GM23338 (cell line): ENCODE results near the gene ALG6. TPM values are rescaled to one million over a fixed set of nuclear protein-coding genes. Genes with fewer than 3 reads are reported as not detected.

Experiments used
- ATAC-seq: fragments of 200-7000 bp; cut with Tn5 transposase; 3 replicates; pipeline ENCODE4 v1.9.1; 2020
- DNase-seq: peaks from one replicate; pipeline ENCODE4 v3.0.0-alpha.2; 2015; ENCODE audit warnings: low spot score
- H2AFZ ChIP-seq: fragments of 200-600 bp; sonication (generic); 2 replicates; pipeline ENCODE4 v1.8.0; 2016; ENCODE audit warnings: antibody characterized with exemption, mild to moderate bottlenecking, moderate library complexity
- H3F3A ChIP-seq: fragments of 200-600 bp; sonication (generic); replicated peaks from 2 replicates; pipeline ENCODE4 v1.8.0; 2017; ENCODE audit warnings: antibody characterized with exemption, mixed run types, low read depth
- H3K27ac ChIP-seq: fragments of 200-600 bp; sonication (generic); 2 replicates; pipeline ENCODE4 v1.6.1; 2016; ENCODE audit warnings: low read depth
- H3K27me3 ChIP-seq: fragments of 200-600 bp; sonication (generic); 2 replicates; pipeline ENCODE4 v1.8.0; 2016; ENCODE audit warnings: mild to moderate bottlenecking, mixed run types, moderate library complexity; ENCODE audit not compliant: insufficient read depth
- H3K36me3 ChIP-seq: fragments of 200-600 bp; sonication (generic); 2 replicates; pipeline ENCODE4 v1.8.0; 2016; ENCODE audit warnings: mild to moderate bottlenecking; ENCODE audit not compliant: insufficient read depth
- H3K4me1 ChIP-seq: fragments of 200-600 bp; sonication (generic); 2 replicates; pipeline ENCODE4 v1.8.0; 2016; ENCODE audit warnings: mild to moderate bottlenecking, moderate library complexity; ENCODE audit not compliant: insufficient read depth
- H3K4me2 ChIP-seq: fragments of 200-600 bp; sonication (generic); 2 replicates; pipeline ENCODE4 v1.7.1; 2017; ENCODE audit warnings: mixed run types
- H3K4me3 ChIP-seq: fragments of 200-600 bp; sonication (generic); 2 replicates; pipeline ENCODE4 v1.6.1; 2016; ENCODE audit warnings: mixed run types
- H3K79me2 ChIP-seq: fragments of 200-600 bp; sonication (generic); replicated peaks from 2 replicates; pipeline ENCODE4 v1.8.0; 2017; ENCODE audit warnings: mild to moderate bottlenecking; ENCODE audit not compliant: insufficient read depth
- H3K9me2 ChIP-seq: fragments of 200-600 bp; sonication (generic); 2 replicates; pipeline ENCODE4 v1.8.0; 2017; ENCODE audit not compliant: insufficient read depth
- H4K20me1 ChIP-seq: fragments of 200-600 bp; sonication (generic); replicated peaks from 2 replicates; pipeline ENCODE4 v1.8.0; 2017; ENCODE audit warnings: mild to moderate bottlenecking; ENCODE audit not compliant: insufficient read depth
- H3K27ac Mint-ChIP-seq: 2 replicates; pipeline ENCODE4 v1.8.0; 2020; ENCODE audit warnings: inconsistent platforms, mild to moderate bottlenecking, moderate library complexity, mixed read lengths
- H3K27me3 Mint-ChIP-seq: 3 replicates; pipeline ENCODE4 v1.8.0; 2022; ENCODE audit warnings: low read depth, mild to moderate bottlenecking, moderate library complexity, mixed read lengths, inconsistent platforms; ENCODE audit not compliant: insufficient read depth, poor library complexity
- H3K36me3 Mint-ChIP-seq: 3 replicates; pipeline ENCODE4 v1.8.0; 2021; ENCODE audit warnings: low read depth, mild to moderate bottlenecking, inconsistent platforms, moderate library complexity, mixed read lengths
- H3K4me1 Mint-ChIP-seq: 3 replicates; pipeline ENCODE4 v1.8.0; 2020; ENCODE audit warnings: mild to moderate bottlenecking, inconsistent platforms, mixed read lengths
- H3K4me3 Mint-ChIP-seq: 3 replicates; pipeline ENCODE4 v1.8.0; 2021; ENCODE audit warnings: moderate library complexity, mild to moderate bottlenecking, inconsistent platforms, mixed read lengths
- H3K9me3 Mint-ChIP-seq: 3 replicates; pipeline ENCODE4 v1.8.0; 2020; ENCODE audit warnings: moderate library complexity, mild to moderate bottlenecking, inconsistent platforms, mixed read lengths
- CREB1 ChIP-seq: fragments of 250-450 bp; sonication (Bioruptor Pico); IDR thresholded peaks from 2 replicates; pipeline ENCODE4 v1.5.0; 2020; ENCODE audit warnings: low read depth, mild to moderate bottlenecking, moderate library complexity
- ETS1 ChIP-seq: IDR thresholded peaks from 2 replicates; pipeline ENCODE4 v1.6.1; 2016; ENCODE audit warnings: antibody characterized with exemption
- EZH2 ChIP-seq: fragments of 200-600 bp; sonication (generic); IDR thresholded peaks from one replicate; pipeline ENCODE4 v1.8.0; 2017; ENCODE audit warnings: antibody characterized with exemption, mild to moderate bottlenecking, low read depth; ENCODE audit not compliant: unreplicated experiment
- NANOG ChIP-seq: IDR thresholded peaks from 2 replicates; pipeline ENCODE4 v1.6.1; 2016; ENCODE audit warnings: antibody characterized with exemption, borderline replicate concordance
- POLR2AphosphoS5 ChIP-seq: IDR thresholded peaks from 2 replicates; pipeline ENCODE4 v1.6.1; 2016; ENCODE audit warnings: antibody characterized with exemption, low read depth
- STAT1 ChIP-seq: IDR thresholded peaks from one replicate; pipeline ENCODE4 v1.6.1; 2016; ENCODE audit warnings: antibody characterized with exemption; ENCODE audit not compliant: unreplicated experiment
- polyA plus RNA-seq: library from polyadenylated mRNA; unstranded; fragments of >200 nt; fragmentation: Nextera tagmentation; extraction: Ambion mirVana; gene quantifications from 2 replicates; pipeline ENCODE4 v1.2.1, GENCODE V29; 2016
- total RNA-seq: library from RNA; depleted of rRNA; stranded (reverse); fragments of >200 nt; shearing (Covaris generic); gene quantifications from 2 replicates; pipeline ENCODE4 v1.2.3, GENCODE V29; 2014

Gene ALG6
- total and polyA plus RNA-seq, 2 experiments from 2014 or later = 24.1 to 34.6 TPM

DNA sequence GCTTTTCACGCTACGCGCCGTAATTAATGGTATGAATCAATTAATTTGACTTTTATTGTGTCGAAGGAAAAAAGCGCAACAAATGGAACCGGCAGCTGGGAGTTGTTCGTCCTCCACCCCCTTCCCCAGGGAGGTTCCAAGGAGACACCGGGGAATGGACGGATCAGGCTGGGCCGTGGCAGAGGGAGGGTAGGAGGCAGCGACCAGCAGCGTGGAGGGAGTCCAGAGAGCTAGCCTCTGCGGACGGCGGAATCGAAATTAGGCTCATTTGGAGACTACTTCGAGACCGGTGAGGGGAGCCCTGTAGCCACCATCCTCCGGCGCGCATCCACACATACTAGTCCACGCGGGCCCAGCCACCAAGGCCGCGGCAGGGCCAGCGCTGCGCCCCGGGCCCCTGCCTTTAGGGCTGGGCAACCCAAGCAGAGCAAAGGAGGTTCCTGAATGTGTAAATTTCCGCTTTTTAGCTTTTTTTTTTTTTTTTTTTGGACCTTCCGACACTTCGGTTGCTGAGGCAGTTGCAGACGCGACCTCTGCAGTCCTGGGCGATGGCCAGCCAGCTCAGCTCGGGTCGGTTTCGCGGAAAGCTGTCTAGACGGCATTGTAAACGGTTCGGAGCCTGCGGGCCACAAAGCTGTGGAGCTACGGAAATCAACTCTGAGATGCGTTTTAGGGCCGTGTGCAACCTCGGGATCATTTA, 47.3 kb upstream of the ALG6 start:
- DNase-seq = peak; percentile 74
- Histone ChIP-seq H3K4me3 (peak overlapping the region; percentile 61), H3K9me2 (no peaks in the 10 kb centered on the region), H3K79me2 (peaks cover 27% of the 10 kb centered on the region), H2AFZ (peak overlapping the region; percentile 28; the same call in 1 of the 2 replicates), H4K20me1 (no peaks in the 10 kb centered on the region), H3F3A (peaks cover 12% of the 10 kb centered on the region; the same call in 1 of the 2 replicates), H3K4me2 (peak overlapping the region; percentile 80), H3K27me3 (peaks cover 55% of the 10 kb centered on the region), H3K27ac (no peak overlapping the region), H3K36me3 (no peaks in the 10 kb centered on the region), H3K4me1 (peaks cover 29% of the 10 kb centered on the region)
- Mint-ChIP-seq H3K9me3 (peaks cover 4% of the 10 kb centered on the region; the same call in 2 of the 3 replicates), H3K27ac (peak overlapping the region; percentile 51), H3K36me3 (peaks cover 26% of the 10 kb centered on the region), H3K4me1 (peaks cover 31% of the 10 kb centered on the region), H3K4me3 (peak overlapping the region; percentile 94), H3K27me3 (peaks cover 55% of the 10 kb centered on the region)
- peak; percentile 18 for TF ChIP-seq EZH2
- TF ChIP-seq ETS1 = no peak
- peak; percentile 0; the same call in 2 of the 3 replicates for ATAC-seq

DNA sequence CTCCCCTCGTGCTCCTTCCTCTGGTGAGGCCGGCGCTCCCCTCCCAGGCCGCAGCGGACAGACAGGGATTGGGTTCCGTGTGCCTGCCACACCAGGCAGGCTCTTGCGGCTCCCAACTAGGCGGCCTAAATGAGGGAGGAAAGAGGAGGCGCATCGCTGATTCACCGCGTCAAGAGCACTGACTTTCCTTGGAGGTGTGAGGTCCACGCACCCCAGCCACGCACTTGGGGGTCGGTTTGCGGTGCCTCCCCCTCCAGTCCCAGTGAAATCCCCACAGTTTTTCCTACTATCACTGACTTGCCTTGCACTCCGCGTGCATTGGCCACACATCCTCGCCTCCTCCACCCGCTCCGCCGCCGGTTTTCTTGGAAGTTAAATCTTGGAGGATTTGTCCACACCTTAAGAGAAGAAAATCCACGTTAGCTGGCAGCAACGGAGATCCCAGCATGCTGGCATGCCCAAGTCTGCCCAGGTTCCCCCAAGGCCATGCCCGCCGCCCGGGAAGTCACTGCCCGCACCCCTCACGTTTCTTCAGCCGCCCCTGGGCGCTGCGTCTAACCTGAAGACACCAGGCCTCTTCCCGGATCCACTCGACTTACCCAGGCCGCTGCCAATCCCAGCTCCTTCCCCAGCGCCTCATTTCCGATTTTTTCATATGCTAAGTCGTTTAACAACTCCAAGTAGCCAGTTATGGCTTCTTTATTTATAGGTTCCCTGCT, 46.2 kb upstream of the ALG6 start:
- Mint-ChIP-seq H3K36me3 (peaks cover 33% of the 10 kb centered on the region), H3K4me1 (peaks cover 30% of the 10 kb centered on the region), H3K9me3 (peaks cover 4% of the 10 kb centered on the region; the same call in 2 of the 3 replicates), H3K27ac (peak overlapping the region; percentile 93), H3K4me3 (peak overlapping the region; percentile 94), H3K27me3 (peaks cover 64% of the 10 kb centered on the region)
- peak; percentile 64 for TF ChIP-seq POLR2AphosphoS5
- no peak for TF ChIP-seq CREB1 (CRISPR knock-in tag)
- peak; percentile 56; the same call in 1 of the 2 replicates for TF ChIP-seq NANOG
- no peak for TF ChIP-seq STAT1
- peak; percentile 41; the same call in 1 of the 2 replicates for TF ChIP-seq ETS1
- peaks cover 27% of the 10 kb centered on the region for H3K79me2 ChIP-seq
- H3K27me3 ChIP-seq = peaks cover 55% of the 10 kb centered on the region
- peaks cover 12% of the 10 kb centered on the region; the same call in 1 of the 2 replicates for H3F3A ChIP-seq
- peak overlapping the region; percentile 61 for H3K4me3 ChIP-seq
- H3K27ac ChIP-seq = peak overlapping the region; percentile 92
- DNase-seq (peak; percentile 69), ATAC-seq (peak; percentile 1; the same call in 2 of the 3 replicates)
- no peak overlapping the region for H2AFZ ChIP-seq
- peaks cover 36% of the 10 kb centered on the region for H3K4me1 ChIP-seq
- H4K20me1 ChIP-seq = no peaks in the 10 kb centered on the region
- no peaks in the 10 kb centered on the region for H3K9me2 ChIP-seq
- H3K36me3 ChIP-seq = no peaks in the 10 kb centered on the region
- peak overlapping the region; percentile 80 for H3K4me2 ChIP-seq
